NCI-H748 treated with DMSO at 0.1 percent for 48 hours (cell line): ENCODE data around the gene AGBL4.

ENCODE experiments used
- DNase-seq: peaks from one replicate; lab custom pipeline; 2025; lab: John Stamatoyannopoulos, UW

The AGBL4 gene

DNA sequence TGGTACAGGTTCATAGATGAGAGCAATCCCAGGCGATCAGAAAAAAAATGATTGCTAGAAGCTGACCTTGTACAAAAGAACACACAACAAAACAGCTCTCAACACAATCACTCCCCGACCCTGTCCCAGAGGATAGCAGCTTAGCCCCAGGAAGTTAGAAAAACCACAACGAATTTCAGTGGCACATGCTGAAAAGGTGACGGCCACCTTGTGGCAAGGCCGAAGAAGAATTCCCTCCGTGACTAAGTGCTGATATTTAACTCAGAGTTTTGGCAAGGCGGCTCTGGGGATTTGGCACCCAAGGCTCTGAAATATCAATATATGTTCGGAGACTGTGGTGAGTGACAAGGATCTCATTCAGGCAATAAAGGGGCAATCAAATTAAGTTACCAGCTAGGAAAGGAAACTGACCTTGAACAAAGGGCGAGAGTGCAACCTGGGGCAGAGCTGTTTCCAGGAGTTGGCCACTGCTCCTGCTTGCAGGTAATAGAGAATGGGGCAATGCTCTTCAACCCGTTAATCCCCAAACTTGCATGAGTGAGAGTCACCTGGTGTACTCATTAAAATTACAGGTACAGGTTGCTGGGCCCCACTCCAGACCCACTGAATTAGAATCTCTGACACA is 1343.2 kb downstream of the AGBL4 start:
- no peak for DNase-seq

DNA sequence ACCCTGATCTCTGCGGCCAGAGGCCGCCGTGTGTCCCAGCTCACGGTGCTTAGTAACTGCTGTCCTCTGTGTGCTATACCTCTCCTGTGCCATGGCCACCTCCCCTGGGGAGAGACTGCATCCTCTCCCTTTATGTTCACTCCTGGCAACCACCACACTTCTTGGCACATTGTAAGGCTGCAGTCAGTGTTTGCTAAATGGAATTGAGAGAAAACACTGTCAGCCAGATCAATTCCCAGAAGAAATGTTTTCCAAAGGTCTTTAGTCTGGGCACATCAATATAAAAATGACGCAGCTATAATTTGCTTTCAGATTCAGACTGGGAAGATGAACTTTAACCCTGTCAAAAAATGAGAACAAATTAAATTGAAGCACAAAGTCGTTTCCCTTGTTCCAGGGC is 1343.9 kb downstream of the AGBL4 start:
- DNase-seq = no peak

DNA sequence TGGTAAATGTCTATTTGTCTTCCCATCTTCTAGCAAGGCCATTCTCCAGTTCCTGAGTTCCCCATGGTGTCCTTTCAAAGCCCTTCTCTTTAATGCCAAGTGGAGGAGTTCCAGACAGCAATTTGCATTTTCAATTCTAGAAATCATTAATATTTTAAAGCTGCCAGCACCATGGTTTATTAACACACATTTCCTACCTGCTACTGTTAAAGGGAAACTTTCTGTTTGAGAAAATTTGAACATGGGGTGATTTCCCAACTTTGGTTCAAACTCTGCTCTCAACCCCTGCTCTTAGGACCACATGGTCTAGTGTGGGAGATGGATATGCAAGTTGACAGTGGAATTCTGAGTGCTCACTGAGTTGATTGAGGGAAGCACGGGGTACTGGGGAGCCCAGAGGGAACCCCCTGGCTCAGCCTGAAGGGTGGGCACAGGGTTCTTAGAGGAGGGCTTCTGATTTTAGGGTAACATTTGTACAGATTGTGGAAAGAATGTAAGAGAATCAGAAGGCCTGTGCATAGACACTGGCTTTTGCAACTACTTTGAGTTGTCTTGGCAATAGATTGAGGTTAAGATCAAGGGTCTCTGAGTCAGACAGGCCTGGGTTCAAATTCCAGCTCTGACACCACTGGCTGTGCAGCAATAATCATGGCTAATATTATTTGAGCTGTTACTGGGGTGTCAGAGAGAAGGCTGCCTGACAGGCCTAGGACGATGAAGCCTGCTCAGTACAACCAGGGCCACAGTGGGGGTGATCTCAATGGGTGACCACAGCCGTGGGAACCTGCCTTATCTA is 1344.8 kb downstream of the AGBL4 start:
- no peak for DNase-seq

DNA sequence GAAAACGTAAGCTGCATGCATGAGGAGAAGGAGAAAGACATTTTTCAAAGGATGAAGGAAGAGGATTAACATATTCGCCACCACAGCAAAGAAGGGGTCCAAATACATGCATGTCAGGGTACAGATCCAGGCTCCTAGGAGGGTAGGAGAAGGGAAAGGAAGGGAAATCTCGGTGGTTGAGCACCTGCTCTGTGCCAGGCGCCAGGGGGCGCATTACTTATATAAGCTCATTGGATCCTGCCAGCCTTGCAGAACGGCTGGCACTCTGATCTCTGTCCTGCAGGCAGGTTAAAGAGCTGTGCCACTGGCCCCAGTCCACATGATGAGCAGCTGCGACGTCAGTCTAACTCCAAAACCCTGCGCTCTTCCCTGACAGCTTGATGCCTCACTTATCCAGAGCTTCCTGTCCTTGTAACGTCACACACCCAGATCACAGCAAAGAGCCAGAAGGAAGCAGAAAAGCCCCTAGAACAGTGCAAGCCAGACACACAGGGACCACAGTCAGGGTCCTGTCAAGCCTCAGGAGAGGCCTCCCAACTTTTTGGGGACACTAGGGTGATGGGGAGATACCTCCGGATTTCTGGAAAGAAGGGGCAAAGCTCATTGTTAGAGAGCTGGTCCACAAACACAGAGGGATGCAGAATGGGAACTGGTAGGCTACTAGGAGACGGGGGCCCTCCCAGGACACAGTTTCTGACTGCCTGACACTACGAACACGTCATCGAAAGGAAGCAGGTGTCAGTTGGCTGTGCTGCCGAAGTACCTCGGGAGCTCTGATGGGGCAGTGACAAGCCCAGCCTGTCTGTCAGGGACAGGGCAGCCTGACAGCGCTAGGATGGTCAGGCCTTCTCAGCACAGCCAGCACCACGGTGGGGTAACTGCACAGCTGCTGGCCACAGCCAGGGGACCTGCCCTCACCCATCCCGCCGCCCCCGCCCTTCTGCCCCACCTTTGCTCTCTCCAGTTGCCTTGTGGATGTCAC is 1346.2 kb downstream of the AGBL4 start:
- DNase-seq = peak; percentile 70

DNA sequence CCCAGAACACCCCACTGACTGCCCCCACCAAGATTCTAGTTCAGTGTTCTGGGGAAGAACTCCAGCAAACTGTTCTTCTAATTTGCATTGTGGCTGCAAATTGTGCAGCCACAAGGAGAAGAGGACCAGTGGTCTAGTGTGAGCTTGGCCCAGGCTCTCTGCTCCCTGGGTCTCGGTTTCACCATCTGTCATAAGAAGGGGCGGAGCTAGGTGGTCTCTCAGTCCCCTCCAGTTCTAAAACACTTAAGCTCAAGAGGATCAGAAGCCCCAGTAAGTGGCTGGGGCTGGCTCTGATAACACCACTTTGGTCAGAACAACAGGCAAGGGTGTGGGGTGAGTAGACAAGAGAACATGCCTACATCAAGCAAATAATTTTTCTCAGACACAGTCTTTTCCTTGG is 1346.9 kb downstream of the AGBL4 start:
- no peak for DNase-seq

DNA sequence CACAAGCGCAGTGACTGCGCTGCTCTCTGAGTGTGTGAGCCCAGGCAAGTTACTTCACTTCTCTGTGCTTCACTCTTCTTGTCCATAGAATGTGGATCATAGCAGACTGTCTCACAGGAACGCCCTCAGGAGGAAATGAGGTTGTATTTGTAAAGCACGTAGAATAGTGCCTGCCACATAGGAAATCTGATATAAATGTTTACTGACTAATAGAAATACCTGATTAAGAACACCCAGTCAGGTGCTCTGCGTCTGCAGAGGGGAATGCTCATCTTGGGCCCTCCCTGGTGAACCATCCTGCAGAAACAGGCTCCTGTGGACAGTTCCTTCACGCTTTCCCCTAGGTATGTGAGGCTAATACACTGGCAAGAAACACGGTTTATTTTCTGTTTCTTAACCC is 1347.4 kb downstream of the AGBL4 start:
- DNase-seq = no peak

DNA sequence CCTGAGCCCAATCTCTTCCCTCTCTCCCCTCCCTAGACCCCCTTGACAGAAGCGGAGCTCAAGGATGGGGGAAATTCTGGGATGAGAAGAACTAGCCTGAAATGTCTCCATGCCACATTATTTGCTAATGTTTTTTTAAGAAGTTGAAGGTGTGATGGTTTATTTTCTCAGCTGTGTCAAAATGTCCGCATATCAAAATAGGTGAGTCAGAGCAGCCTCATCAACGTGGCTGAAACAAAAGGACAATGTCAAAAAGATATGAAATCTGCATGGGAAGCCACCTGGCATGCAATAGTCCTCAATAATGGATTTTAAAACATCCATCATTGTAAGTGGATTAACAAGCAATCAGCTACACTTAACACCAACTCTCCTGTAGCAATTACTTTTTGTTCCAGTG is 1348.5 kb downstream of the AGBL4 start:
- DNase-seq = peak; percentile 25

DNA sequence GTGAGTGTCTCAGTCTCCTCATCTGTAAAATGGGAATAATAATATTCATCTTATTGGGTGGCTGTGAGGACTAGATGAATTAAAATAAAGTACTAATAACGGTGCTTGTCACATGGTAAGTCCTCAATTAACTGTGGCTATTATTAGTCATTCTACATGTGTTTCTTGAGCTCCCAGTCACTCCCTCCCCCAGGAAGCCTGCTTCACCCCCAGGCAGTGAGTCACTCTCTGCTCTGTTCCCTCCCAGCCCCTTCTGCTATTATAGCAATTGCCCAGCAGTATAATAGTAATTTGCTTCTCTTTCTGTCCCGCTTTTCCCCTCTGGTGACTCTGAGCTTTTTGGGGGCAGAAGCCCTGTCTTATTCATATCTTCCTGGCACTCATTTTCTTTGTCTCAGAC is 1349.1 kb downstream of the AGBL4 start:
- DNase-seq = no peak

DNA sequence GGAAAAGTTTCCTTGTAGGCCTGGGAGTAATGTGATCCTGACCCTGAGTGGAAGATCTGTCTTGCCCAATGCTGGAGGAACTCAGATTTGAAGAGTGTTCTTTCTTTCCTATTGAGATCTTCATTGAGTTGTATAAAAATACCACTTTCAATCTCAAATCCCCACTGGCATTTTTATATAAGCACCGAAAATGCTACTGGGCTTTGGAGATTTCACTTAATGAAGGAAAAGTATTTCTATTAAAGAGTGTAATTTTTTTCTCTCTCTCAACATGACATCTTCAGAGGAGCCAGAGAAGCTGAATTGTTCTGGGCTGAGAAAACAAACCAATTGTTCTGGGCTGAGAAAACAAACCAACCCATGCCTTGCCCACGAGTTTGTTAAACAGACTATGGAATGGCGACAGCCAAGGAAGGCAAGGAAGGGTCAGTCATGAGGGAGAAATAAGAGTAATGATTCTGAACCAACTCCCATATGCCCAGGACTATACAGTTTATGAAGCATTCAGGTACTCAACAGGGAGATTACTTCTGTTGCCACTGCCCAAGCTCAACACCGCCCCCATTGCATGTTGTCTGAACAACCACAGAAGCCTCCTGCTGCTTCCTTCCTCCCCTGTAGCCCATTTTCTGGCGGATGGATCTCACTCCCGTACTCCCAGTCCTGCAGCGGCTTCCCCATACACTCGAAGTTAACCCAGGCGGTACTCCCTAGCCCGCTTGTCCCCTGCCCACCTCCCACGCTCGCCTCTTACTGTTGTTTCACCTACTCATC is 1350.2 kb downstream of the AGBL4 start:
- no peak for DNase-seq

DNA sequence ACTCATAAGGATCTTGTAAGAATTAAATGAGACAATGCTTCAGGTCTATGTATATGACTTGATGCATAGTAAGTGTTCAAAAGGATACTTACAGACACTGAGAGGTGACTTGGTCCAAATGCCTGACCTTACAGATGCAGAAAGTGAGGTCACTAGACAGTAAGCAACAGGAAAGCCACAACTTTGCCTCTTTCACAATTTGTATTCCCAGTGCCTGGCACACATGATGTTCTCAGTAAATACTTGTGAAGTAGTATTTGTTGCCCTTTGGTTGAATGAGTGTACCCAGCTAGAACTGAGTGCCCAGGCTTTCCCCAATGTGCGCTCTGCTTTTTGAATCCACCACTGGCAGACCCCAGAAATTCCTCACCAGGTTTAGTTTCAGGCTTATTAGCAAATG is 1352.2 kb downstream of the AGBL4 start:
- DNase-seq = no peak

DNA sequence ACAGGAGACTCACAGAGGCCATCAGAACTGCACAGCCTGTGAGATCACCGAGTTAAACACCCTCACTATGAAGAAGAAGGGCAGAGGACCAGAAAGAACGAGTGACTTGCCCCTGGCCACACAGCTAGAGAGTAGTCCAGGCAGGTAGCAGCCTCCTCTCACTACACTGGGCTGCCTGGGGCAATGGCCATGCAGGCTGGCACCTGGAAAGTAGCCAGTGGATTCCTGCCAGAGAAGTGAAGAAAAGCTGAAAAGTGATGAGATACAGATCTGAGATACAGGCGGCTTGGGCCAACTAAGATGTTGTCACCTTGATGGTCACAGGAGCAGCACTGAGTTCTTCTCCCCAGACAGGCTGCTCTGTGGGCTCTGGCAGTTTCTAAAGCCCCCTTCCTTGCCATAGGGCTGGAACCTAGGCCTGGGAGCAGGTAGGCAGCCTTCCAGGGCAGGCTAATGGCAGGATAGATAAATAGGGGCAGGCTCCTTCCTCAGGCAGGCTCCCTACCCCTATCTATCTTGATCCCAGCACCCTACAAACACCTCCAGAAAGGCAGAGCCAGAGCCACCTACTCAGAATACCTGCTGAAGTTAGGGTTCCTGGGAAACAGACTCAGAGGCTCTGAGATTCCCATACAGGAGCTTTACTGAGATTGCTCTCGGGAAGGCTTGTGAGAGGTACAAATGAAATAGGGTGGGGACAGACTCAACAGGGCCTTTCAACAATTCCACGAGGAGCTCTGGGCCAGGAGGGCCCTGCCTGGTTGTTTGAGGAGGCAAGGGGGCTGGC is 1353.3 kb downstream of the AGBL4 start:
- no peak for DNase-seq

DNA sequence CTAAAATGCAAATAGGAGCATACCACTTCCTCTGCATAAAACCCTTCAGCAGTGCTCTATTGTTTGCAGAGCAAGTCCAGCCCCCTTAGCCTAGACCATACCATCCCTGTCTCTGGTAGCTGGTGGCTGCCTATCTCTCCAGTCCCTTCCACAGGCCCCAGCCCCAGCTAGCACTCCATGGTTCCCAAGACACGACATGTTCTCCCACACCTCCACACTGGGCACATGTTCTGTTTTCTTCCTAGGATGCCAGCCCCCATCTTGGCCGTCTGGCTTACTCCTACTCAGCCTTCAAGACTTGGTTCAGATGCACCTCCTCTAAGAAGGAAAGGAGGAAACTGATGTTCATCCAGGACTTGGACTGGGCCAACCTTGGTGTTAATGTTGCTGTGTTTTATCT is 1355.4 kb downstream of the AGBL4 start:
- no peak for DNase-seq

DNA sequence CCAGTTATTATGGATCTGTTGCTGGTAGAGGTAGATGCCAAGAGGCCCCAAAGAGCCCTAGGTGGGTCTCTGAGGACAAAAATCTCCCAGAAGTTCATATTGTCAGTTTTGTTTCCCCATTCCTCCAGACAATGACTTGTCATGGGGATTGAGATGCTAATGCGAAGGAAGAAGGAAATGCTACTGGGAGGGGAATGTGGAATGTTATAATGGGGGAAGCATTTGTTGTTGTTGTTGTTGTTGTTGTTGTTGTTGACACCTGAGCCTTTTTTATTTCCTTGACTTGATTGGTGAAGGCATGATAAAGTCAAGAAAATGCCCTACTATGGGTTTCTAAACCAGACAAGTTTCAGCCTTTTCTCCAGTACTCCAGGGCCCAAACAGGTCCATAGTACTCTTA is 1356.0 kb downstream of the AGBL4 start:
- no peak for DNase-seq

DNA sequence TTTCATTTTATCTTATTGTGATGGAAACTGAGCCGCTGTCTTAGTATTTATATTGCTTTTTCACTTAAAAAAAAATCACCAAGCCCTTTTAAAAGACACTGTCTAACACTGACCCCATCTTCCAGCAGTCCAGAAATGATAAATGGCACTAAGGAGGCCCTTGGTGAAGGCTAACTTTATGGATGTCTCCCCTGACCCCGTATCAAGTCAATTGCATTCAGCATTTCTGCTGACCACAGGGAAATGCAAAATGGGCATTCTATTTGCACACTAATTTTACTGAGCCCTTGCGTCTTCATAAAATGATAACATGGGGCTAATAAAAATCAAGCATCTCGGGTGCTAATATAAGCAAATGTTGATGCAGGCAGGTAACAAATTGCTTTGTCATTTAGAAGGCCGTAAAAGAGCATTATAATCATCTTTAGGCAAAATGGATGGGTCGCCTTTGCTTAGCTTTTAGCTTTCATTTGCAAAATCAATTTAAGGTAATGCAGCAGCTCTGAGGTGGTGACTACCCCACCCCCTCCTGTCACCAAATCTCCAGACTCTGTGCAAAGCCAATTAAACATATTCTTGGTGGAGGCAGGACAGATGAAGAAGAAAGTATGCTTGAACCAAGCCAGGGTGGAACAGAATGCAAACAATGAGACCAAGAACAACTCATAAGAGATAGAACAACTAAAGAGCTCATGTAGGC is 1357.9 kb downstream of the AGBL4 start:
- DNase-seq = peak; percentile 85

DNA sequence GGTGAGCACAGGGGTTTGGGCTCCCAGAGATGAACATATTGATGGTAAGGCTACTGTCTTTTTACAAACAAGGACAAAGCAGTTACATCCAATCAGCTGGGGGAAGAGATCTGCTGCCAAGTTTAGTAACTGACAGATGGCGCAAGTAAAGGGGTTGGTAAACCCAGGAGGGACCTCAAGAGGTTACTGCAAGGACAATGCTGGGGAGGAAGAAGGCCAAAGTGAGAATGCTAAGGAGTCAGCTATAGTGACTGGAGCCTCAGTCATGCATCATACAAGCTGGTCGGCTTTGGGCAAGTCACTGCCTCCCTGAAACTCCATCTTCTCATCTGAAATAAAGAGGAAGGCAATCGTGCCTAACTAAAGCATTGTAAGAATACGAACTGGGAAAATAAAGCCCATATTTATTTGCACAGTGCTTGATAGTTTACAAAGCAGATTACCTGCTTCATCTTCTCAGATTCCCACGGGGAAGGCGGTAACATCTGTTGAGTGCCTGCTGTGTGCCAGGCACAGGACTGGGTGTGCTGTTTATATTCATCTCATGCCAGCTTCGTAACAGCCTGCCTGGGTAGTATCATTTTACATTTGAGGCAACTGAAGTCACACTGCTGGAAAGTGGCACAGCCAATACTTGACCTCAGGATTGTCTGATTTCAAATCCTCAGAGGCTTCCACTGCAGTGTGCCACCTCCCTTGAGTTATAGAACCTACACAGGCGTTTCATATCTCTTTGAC is 1361.9 kb downstream of the AGBL4 start:
- peak; percentile 50 for DNase-seq

DNA sequence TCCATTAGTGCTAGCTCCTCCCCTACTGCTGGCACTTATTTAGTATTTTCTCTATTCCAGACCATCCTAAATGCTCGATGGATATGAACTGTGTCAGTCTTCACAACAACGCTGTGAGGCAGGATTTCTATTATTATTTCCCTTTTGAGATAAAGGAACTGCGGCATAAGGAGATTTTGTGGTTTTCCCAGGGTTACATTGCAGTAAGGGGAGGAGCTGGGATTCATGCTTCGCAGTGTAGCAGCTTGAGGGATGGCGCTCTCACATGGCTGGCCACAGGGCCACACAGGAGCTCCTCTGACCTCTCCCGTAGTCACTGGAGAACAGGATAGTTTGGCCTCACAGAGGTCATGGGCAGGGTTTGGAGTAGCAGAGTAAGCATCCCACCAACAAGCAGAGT is 1364.0 kb downstream of the AGBL4 start:
- DNase-seq = no peak

DNA sequence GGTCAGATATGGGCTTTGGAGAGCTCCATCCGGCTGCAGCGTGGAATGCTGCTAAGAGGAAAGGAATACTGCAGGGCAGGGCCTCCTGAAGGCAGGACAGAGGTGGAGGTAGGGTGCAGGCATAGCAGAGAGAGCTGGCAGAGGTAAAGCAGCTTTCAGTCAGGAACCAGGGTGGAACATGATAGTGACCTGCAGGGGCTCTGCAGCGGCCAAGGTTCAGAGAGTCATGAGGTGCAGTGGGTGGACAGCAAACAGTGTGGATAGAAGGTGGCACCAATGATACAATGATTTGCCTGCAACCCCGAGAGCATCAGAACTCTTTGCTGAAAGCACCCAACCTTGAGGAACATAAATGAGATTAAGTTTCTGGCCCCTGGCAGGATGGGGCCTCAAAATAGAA is 1366.3 kb downstream of the AGBL4 start:
- DNase-seq = no peak

DNA sequence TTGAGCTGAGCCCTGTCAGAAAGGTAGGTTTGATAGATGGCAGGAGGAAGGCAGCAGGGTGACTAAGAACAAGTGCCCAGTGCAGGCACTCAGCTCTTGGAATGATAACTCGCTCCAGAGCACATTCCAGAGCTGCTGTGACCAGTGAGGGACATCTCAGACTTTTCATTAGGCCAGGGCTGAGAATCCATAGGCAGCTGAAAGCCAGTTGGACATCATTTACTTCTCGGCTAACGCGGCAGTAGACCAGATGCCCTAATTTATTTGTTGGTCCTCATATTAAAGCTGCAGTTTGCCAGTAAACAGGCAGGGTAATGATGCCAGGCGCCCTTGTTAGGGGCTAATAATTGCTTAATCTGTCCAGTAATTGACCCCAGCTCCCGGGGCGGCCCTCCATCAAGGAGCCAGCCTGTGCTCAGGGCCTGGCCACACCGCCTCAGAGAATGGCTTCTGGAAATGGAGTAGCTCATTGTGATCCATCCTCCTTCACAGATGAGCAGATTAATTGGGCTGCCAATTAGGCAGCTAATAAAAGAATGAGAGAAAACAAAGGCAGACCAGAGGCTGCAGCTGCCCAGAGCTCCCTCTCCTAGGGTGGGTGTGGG is 1369.0 kb downstream of the AGBL4 start:
- DNase-seq = peak; percentile 68

DNA sequence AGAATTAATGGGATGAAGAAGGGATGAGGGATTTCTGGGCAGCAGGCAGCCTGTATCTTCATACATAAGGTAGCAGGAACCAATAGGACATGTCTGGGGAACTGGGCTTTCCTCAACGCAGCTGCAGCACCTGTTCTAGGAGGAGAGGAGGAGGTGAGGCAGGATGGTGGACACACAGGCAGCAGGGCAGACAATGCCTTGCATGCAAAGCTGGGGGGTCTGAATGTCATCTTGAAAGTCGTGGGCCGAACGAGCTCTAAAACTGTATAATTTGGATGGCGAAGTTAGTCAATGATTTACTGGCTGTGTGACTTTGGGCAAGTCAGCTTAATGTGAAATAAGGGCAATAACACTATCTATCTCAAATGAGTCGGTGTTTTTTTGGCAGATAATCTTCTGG is 1371.4 kb downstream of the AGBL4 start:
- no peak for DNase-seq
